IPS-18a (cell line): ENCODE data around the gene DNM1L.
A peak's percentile ranks its signal among the peaks of the same experiment; 100 is the strongest.

Experiments
- H3K27ac ChIP-seq: one replicate; pipeline ENCODE4 v1.5.1; 2013; ENCODE audit warnings: low read length
- H3K27me3 ChIP-seq: one replicate; pipeline ENCODE4 v1.6.1; 2013; ENCODE audit warnings: mild to moderate bottlenecking, low read length; ENCODE audit not compliant: control insufficient read depth, insufficient read depth
- H3K36me3 ChIP-seq: one replicate; pipeline ENCODE4 v1.6.1; 2013; ENCODE audit warnings: low read depth, low read length; ENCODE audit not compliant: control insufficient read depth
- H3K4me1 ChIP-seq: one replicate; pipeline ENCODE4 v1.6.1; 2013; ENCODE audit warnings: low read depth, low read length; ENCODE audit not compliant: control insufficient read depth
- H3K4me3 ChIP-seq: one replicate; pipeline ENCODE4 v1.5.1; 2013; ENCODE audit warnings: low read length
- H3K9ac ChIP-seq: one replicate; pipeline ENCODE4 v1.6.1; 2013; ENCODE audit warnings: mild to moderate bottlenecking, low read length, moderate library complexity
- H3K9me3 ChIP-seq: one replicate; pipeline ENCODE4 v1.6.1; 2013; ENCODE audit warnings: low read depth, low read length; ENCODE audit not compliant: control insufficient read depth

Gene DNM1L

DNA sequence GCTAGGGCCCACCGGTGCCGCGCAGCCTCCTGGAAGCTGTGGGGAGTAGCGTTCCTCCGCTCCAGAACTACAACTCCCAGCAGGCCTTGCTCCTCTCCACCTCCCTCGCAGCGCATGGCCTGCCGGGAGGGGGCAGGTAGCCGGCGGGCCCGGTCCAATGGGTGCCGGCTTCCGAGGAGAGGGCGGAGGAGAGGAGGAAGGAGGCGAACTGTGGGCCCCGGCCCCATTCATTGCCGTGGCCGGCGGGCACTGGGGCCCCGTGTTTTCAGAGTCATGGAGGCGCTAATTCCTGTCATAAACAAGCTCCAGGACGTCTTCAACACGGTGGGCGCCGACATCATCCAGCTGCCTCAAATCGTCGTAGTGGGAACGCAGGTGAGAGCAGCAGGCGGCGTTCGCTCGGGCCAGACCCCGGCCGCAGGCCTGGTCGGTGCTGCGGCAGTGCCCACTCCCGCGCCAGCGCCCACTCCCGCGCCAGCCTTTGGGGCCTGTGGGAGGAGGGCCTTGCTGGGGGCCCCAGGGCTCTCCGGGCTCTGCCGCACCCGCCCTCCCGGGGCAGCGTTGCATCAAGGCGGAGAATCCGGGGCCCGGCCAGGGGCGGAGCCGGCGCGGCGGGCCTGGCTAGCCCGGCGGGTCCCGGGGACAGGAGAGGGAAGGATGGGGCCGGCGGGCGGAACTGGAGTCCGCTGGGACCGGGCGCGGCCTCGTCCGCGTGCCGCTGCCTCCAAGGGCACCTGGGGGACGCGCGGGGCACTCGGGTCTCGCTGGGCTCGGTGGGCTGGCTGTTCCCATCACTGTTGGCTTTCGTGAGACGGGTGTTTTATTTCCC lies at the start of gene DNM1L:
TSS of gene DNM1L (plus strand) at position 211 of the 829 bp plus-strand sequence. CDS start at position 274, 63 bp downstream.
- Histone ChIP-seq H3K9ac (peak within 1 kb of the TSS; percentile 92), H3K9me3 (no peaks in the 10 kb centered on the region), H3K4me1 (peaks cover 10% of the 10 kb centered on the region), H3K27ac (peak within 1 kb of the TSS; percentile 24), H3K27me3 (no peaks in the 10 kb centered on the region), H3K36me3 (peaks cover 4% of the 10 kb centered on the region), H3K4me3 (peak within 1 kb of the TSS; percentile 100)

GRCh38 chr12:32641287-32641901 lies 37.7 kb upstream of the DNM1L start:
- Histone ChIP-seq H3K36me3 (peaks cover 62% of the 10 kb centered on the region), H3K9ac (no peak overlapping the region), H3K4me1 (no peaks in the 10 kb centered on the region), H3K27me3 (no peaks in the 10 kb centered on the region), H3K27ac (no peak overlapping the region), H3K4me3 (no peak overlapping the region), H3K9me3 (no peaks in the 10 kb centered on the region)

- Histone ChIP-seq H3K36me3 (peaks cover 43% of the 10 kb centered on the region), H3K27me3 (no peaks in the 10 kb centered on the region), H3K4me3 (no peak overlapping the region), H3K9me3 (no peaks in the 10 kb centered on the region), H3K9ac (no peak overlapping the region), H3K4me1 (no peaks in the 10 kb centered on the region), H3K27ac (no peak overlapping the region)
These were observed 34.7 kb upstream of the DNM1L start for GRCh38 chr12:32644431-32644830.

- no peak overlapping the region for H3K9ac ChIP-seq
- H3K4me3 ChIP-seq: no peak overlapping the region
- no peak overlapping the region for H3K27ac ChIP-seq
- no peaks in the 10 kb centered on the region for H3K4me1 ChIP-seq
- H3K27me3 ChIP-seq: no peaks in the 10 kb centered on the region
- H3K36me3 ChIP-seq: peaks cover 18% of the 10 kb centered on the region
- H3K9me3 ChIP-seq: no peaks in the 10 kb centered on the region
These were observed 31.8 kb upstream of the DNM1L start for GRCh38 chr12:32647275-32647674.

GRCh38 chr12:32650508-32650907 lies 28.6 kb upstream of the DNM1L start:
- no peak overlapping the region for H3K27ac ChIP-seq
- no peak overlapping the region for H3K4me3 ChIP-seq
- no peaks in the 10 kb centered on the region for H3K4me1 ChIP-seq
- H3K27me3 ChIP-seq: no peaks in the 10 kb centered on the region
- no peaks in the 10 kb centered on the region for H3K9me3 ChIP-seq
- no peak overlapping the region for H3K9ac ChIP-seq
- peaks cover 3% of the 10 kb centered on the region for H3K36me3 ChIP-seq

- H3K27ac ChIP-seq: no peak overlapping the region
- H3K4me1 ChIP-seq: no peaks in the 10 kb centered on the region
- no peaks in the 10 kb centered on the region for H3K9me3 ChIP-seq
- H3K27me3 ChIP-seq: no peaks in the 10 kb centered on the region
- H3K9ac ChIP-seq: no peak overlapping the region
- H3K4me3 ChIP-seq: no peak overlapping the region
- no peaks in the 10 kb centered on the region for H3K36me3 ChIP-seq
These were observed 27.7 kb upstream of the DNM1L start for GRCh38 chr12:32651151-32651955.

- Histone ChIP-seq H3K9me3 (no peaks in the 10 kb centered on the region), H3K27ac (no peak overlapping the region), H3K27me3 (no peaks in the 10 kb centered on the region), H3K4me3 (no peak overlapping the region), H3K4me1 (no peaks in the 10 kb centered on the region), H3K9ac (no peak overlapping the region), H3K36me3 (no peaks in the 10 kb centered on the region)
These were observed 27.2 kb upstream of the DNM1L start for GRCh38 chr12:32651956-32652210.

- Histone ChIP-seq H3K36me3 (no peaks in the 10 kb centered on the region), H3K27me3 (no peaks in the 10 kb centered on the region), H3K9me3 (no peaks in the 10 kb centered on the region), H3K4me1 (no peaks in the 10 kb centered on the region), H3K4me3 (no peak overlapping the region), H3K9ac (no peak overlapping the region), H3K27ac (no peak overlapping the region)
These were observed 19.1 kb upstream of the DNM1L start for GRCh38 chr12:32659908-32660440.

GRCh38 chr12:32661706-32662105 lies 17.4 kb upstream of the DNM1L start:
- H3K9ac ChIP-seq: no peak overlapping the region
- no peak overlapping the region for H3K4me3 ChIP-seq
- no peaks in the 10 kb centered on the region for H3K36me3 ChIP-seq
- H3K27ac ChIP-seq: no peak overlapping the region
- no peaks in the 10 kb centered on the region for H3K9me3 ChIP-seq
- no peaks in the 10 kb centered on the region for H3K4me1 ChIP-seq
- no peaks in the 10 kb centered on the region for H3K27me3 ChIP-seq

- H3K4me3 ChIP-seq: no peak overlapping the region
- H3K9me3 ChIP-seq: no peaks in the 10 kb centered on the region
- H3K36me3 ChIP-seq: no peaks in the 10 kb centered on the region
- H3K4me1 ChIP-seq: no peaks in the 10 kb centered on the region
- H3K27me3 ChIP-seq: no peaks in the 10 kb centered on the region
- no peak overlapping the region for H3K27ac ChIP-seq
- H3K9ac ChIP-seq: no peak overlapping the region
These were observed 16.4 kb upstream of the DNM1L start for GRCh38 chr12:32662665-32663064.

- H3K27ac ChIP-seq: no peak overlapping the region
- no peak overlapping the region for H3K4me3 ChIP-seq
- no peaks in the 10 kb centered on the region for H3K36me3 ChIP-seq
- H3K4me1 ChIP-seq: no peaks in the 10 kb centered on the region
- no peaks in the 10 kb centered on the region for H3K9me3 ChIP-seq
- no peak overlapping the region for H3K9ac ChIP-seq
- no peaks in the 10 kb centered on the region for H3K27me3 ChIP-seq
These were observed 13.1 kb upstream of the DNM1L start for GRCh38 chr12:32666018-32666417.
